ELR (cell line): ENCODE data around the gene MT1G.

Source experiments
- DNase-seq: peaks from one replicate; pipeline ENCODE4 v3.0.0-alpha.2; 2015; ENCODE audit warnings: low read depth

Gene MT1G

GRCh38 chr16:56617212-56618085 is 50.4 kb downstream of the MT1G start:
- DNase-seq: peak; percentile 69
